Bronchial epithelial cell (primary cell): Measurements from ENCODE around the gene KCNJ6. TPM values are rescaled to one million over a fixed set of nuclear protein-coding genes. Genes with fewer than 3 reads are reported as not detected.
"Not testable (repeated sequence)": the region's sequence is repeated elsewhere in the genome, so short reads cannot be mapped to it uniquely, and the experiment has no call there.

Source experiments
- DNase-seq: peaks from one replicate; pipeline ENCODE4 v3.0.0-alpha.2; 2010; ENCODE audit warnings: low read depth
- FAIRE-seq: peaks from 2 replicates; lab custom pipeline; 2011; peaks lifted over from hg19 to GRCh38; lab: Jason Lieb, UNC
- H3K27me3 ChIP-seq: 2 replicates; pipeline ENCODE4 v1.5.1; 2011; ENCODE audit warnings: low read length; ENCODE audit not compliant: control insufficient read depth, insufficient read depth
- H3K36me3 ChIP-seq: 2 replicates; pipeline ENCODE4 v1.5.1; 2011; ENCODE audit warnings: low read length; ENCODE audit not compliant: control insufficient read depth, insufficient read depth
- H3K4me3 ChIP-seq: 2 replicates; pipeline ENCODE4 v1.5.1; 2011; ENCODE audit warnings: mild to moderate bottlenecking, low read depth, low read length, control low read depth
- total RNA-seq: library from RNA; depleted of rRNA; stranded (reverse); fragments of >200 nt; gene quantifications from 2 replicates; pipeline ENCODE4 v1.2.1, GENCODE V29; 2014
- TF ChIP-seq, protein P1 (sequence below): IDR thresholded peaks from 2 replicates; pipeline ENCODE4 v1.5.1; 2011; ENCODE audit warnings: mild to moderate bottlenecking, moderate library complexity, low read length, control low read depth, inconsistent platforms; ENCODE audit not compliant: insufficient read depth, severe bottlenecking

KCNJ6 gene
- total RNA-seq, 1 donor from 2014 or later: not detected

DNA sequence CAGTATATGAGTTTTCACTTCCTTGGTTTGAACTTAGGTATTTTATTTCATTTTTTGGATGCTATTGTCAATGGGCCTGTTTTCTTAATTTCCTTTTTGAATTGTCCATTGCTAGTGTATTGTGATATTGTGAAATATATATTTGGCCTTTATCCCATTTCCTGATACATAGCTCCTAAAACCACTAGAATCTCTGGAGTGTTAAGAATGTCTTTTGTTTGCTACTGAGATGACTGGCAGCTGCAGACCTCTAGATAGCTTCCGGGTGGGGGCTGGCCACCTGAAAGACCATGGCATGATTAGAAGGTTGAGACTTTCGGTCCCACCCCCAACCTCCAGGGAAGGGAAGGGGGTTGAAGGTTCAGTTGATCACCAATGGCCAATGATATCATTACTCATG is 245.4 kb downstream of the KCNJ6 start:
- H3K27me3 ChIP-seq: no peaks in the 10 kb centered on the region
- no peaks in the 10 kb centered on the region for H3K36me3 ChIP-seq
- no peak for FAIRE-seq
- no peak overlapping the region for H3K4me3 ChIP-seq
- DNase-seq: peak; percentile 72
- TF ChIP-seq, protein P1, sequence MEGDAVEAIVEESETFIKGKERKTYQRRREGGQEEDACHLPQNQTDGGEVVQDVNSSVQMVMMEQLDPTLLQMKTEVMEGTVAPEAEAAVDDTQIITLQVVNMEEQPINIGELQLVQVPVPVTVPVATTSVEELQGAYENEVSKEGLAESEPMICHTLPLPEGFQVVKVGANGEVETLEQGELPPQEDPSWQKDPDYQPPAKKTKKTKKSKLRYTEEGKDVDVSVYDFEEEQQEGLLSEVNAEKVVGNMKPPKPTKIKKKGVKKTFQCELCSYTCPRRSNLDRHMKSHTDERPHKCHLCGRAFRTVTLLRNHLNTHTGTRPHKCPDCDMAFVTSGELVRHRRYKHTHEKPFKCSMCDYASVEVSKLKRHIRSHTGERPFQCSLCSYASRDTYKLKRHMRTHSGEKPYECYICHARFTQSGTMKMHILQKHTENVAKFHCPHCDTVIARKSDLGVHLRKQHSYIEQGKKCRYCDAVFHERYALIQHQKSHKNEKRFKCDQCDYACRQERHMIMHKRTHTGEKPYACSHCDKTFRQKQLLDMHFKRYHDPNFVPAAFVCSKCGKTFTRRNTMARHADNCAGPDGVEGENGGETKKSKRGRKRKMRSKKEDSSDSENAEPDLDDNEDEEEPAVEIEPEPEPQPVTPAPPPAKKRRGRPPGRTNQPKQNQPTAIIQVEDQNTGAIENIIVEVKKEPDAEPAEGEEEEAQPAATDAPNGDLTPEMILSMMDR: no peak

DNA sequence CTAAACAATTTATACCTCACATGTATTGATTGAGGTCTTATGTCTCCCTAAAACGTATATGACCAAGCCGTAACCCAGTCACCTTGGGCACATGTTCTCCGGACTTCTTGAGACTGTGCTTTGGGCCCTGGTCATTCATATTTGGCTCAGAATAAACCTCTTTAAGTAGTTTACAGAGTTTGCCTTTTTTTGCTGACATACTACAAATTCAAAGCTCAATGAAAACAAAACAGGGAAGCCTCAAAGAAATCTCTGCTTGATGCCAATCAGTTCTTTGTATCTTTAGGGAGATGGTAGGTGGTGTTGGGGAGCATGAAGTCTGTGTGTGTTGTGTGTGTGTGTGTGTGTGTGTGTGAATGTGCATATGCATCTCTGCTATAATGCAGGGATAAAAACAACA is 247.0 kb downstream of the KCNJ6 start:
- TF ChIP-seq, protein P1: no peak
- FAIRE-seq (no peak), DNase-seq (no peak)
- H3K27me3 ChIP-seq: no peaks in the 10 kb centered on the region
- no peaks in the 10 kb centered on the region for H3K36me3 ChIP-seq
- H3K4me3 ChIP-seq: no peak overlapping the region

GRCh38 chr21:37668462-37669239 is 247.6 kb downstream of the KCNJ6 start:
- no peak for FAIRE-seq
- H3K4me3 ChIP-seq: no peak overlapping the region
- no peaks in the 10 kb centered on the region for H3K27me3 ChIP-seq
- no peak for DNase-seq
- TF ChIP-seq, protein P1: no peak
- H3K36me3 ChIP-seq: no peaks in the 10 kb centered on the region

DNA sequence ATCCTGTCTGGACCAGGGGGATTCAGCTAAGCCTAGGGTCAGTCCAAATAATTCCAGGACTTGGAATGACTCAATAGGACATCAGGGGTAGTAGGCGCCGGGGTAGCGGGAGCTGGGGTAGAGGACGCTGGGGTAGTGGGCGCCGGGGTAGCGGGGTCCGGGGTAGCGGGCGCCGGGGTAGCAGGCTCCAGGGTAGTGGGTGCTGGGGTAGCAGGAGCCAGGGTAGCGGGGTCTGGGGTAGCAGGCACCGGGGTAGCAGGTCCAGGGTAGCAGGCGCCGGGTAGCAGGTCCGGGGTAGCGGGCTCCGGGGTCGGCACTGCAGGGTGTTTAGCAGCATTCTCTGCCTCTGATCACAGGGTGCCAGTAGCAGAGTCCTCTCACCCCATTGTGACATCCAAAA is 248.9 kb downstream of the KCNJ6 start:
- Histone ChIP-seq H3K27me3 (no peaks in the 10 kb centered on the region), H3K4me3 (no peak overlapping the region), H3K36me3 (no peaks in the 10 kb centered on the region)
- FAIRE-seq (no peak), DNase-seq (no peak)
- TF ChIP-seq, protein P1: no peak

GRCh38 chr21:37665230-37666024 is 250.8 kb downstream of the KCNJ6 start:
- Histone ChIP-seq H3K36me3 (no peaks in the 10 kb centered on the region), H3K4me3 (no peak overlapping the region), H3K27me3 (no peaks in the 10 kb centered on the region)
- FAIRE-seq (no peak), DNase-seq (peak; percentile 63)
- TF ChIP-seq, protein P1: no peak

DNA sequence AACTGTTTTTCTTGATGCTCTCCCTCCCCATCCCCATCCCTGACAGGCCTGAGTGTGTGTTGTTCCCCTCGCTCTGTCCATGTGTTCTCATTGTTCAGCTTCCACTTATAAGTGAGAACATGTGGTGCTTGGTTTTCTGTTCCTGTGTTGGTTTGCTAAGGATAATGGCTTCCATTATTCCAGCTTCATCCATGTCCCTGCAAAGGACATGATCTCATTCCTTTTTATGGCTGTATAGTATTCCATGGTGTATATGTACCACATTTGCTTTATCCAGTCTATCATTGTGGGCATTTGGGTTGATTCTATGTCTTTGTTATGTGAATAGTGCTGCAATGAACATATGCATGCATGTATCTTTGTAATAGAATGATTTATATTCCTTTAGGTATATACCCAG is 254.0 kb downstream of the KCNJ6 start:
- not testable (repeated sequence) for H3K4me3 ChIP-seq, H3K27me3 ChIP-seq, H3K36me3 ChIP-seq, FAIRE-seq, DNase-seq
